ENCODE measurements around the gene TTC7B. TPM values are rescaled to one million over a fixed set of nuclear protein-coding genes. Genes with fewer than 3 reads are reported as not detected.

Gene TTC7B
- total and polyA plus RNA-seq, 2 of the 8 experiments (the other 6 are each of a cell fraction or from before 2014, with no cell fraction given) = 23.7 to 34.0 TPM

DNA sequence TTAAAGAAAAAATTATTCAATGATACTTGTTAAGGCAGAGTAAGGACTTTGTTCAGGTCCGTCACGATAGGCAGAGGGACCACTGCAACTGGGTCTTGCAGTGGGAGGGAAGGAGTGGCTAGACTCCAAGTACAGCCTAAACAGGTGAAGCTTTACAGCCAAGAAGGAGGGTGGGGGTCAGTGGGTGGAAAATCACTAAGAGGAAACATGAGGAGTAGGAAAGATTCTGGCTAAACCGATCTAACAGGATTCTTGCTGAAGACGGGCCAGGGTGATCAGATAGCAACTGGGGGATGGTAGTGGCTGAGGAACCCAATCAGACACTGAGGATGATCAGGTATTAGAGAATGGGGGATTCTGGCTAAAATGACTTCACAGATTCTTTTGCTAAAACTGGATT, 100.2 kb downstream of the TTC7B start (continued):
- TF ChIP-seq SAP30 (IDR thresholded peaks at IDR 0.05; ENCODE audit: insufficient read depth, insufficient replicate concordance, low read length) = no peak
- TF ChIP-seq, protein P1, sequence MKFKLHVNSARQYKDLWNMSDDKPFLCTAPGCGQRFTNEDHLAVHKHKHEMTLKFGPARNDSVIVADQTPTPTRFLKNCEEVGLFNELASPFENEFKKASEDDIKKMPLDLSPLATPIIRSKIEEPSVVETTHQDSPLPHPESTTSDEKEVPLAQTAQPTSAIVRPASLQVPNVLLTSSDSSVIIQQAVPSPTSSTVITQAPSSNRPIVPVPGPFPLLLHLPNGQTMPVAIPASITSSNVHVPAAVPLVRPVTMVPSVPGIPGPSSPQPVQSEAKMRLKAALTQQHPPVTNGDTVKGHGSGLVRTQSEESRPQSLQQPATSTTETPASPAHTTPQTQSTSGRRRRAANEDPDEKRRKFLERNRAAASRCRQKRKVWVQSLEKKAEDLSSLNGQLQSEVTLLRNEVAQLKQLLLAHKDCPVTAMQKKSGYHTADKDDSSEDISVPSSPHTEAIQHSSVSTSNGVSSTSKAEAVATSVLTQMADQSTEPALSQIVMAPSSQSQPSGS (IDR thresholded peaks at IDR 0.05; ENCODE audit: low read length) = no peak
